Measurements from ENCODE around the gene PAK4. TPM values are rescaled to one million over a fixed set of nuclear protein-coding genes. Genes with fewer than 3 reads are reported as not detected.

PAK4 gene
- polyA plus RNA-seq, 6 donors from 2014 or later, result 0.09 to 2.6 (median 1.7) TPM

DNA sequence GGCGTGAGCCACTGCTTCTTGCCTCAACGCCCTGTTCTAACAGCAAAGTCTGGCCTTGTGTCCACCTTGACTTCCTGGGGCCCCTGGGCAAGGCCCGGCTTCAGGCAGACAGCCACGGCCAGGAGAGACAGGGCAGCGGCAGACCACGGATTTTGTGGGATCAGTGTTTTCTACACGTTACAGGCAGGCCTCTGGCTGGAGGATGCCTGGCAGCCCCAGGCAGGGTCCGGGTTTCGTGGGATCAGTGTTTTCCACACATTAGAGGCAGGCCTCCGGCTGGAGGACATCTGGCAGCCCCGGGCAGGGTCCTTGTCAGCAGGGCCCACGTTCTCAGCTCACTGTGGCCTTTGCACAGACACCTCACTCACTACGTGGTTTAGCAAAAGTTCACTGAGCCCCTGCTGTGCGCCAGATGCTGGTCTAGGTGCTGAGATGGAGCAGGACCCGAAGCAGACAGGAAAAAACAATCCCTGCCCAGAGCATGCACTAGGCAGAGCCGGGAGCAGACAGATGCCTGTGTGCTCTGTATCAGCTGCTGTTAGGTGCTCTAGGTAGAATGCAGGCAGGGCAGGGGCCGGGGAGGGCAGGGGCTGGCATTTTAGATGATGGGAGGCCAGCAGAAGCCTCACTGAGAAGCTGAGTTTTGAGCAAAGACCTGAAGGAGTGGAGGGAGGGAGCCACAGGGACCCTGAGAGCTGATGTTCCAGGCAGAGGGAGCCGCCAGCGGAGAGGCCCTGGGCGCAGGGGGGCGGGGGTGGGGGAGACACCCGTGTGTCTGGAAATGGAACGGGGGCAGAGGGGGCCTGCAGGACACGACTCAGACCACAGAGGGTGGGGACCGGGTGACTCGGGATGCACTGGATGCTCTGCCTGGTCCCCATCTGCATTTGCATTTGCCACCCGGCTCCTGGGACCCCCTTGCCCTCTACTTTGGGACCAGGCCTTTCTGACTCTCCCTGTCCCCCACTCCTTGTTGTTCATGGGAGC is 46.2 kb downstream of the PAK4 start:
- Mint-ChIP-seq H3K9me3 (no peaks in the 10 kb centered on the region), H3K4me3 (no peak overlapping the region), H3K4me1 (peaks cover 0 to 3% (median 0%) of the 10 kb centered on the region in 3 donors), H3K27me3 (no peaks in the 10 kb centered on the region), H3K27ac (no peak overlapping the region), H3K36me3 (peaks cover 5 to 16% of the 10 kb centered on the region in 2 donors)
- no peak for ATAC-seq (ENCODE audit: low read depth in 2 of 2)
- no peak for DNase-seq

GRCh38 chr19:39172700-39173501 is 47.3 kb downstream of the PAK4 start:
- Mint-ChIP-seq H3K27ac (peak overlapping the region in 1 of 6 donors; percentile 31), H3K9me3 (no peaks in the 10 kb centered on the region), H3K4me1 (peaks cover 0 to 3% (median 0%) of the 10 kb centered on the region in 3 donors), H3K36me3 (peaks cover 5 to 23% of the 10 kb centered on the region in 2 donors), H3K27me3 (no peaks in the 10 kb centered on the region), H3K4me3 (no peak overlapping the region)
- no peak for ATAC-seq (ENCODE audit: low read depth in 2 of 2)
- DNase-seq, result no peak

- H3K4me1 Mint-ChIP-seq, result peaks cover 0 to 3% (median 0%) of the 10 kb centered on the region in 3 donors
- ATAC-seq (ENCODE audit: low read depth in 2 of 2) (no peak), DNase-seq (no peak)
- H3K27me3 Mint-ChIP-seq, result no peaks in the 10 kb centered on the region
- H3K9me3 Mint-ChIP-seq, result no peaks in the 10 kb centered on the region
- peak overlapping the region in 1 of 6 donors; percentile 31 for H3K27ac Mint-ChIP-seq
- H3K36me3 Mint-ChIP-seq, result peaks cover 5 to 22% of the 10 kb centered on the region in 2 donors
- H3K4me3 Mint-ChIP-seq, result no peak overlapping the region
These were observed 48.0 kb downstream of the PAK4 start for GRCh38 chr19:39173502-39173991.

DNA sequence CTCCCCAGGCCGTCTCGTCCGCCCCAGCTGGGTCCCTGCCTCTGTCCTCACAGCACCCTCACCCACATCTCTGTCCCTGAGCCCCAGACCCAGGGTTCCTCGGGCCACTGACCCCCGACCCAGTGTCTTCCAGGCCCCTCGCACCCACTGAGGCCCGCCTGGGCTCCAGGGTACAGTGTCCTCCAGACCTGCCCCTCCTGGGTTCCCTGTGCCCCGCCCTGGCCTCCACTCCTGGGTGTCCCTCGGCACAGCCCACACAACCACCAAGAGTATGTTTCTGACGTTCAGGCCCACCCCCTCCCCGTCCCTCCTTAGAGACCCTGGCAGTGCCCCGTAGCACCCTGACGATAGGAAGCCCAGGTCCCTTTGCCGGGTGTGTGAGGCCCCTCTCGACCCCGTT is 48.6 kb downstream of the PAK4 start:
- DNase-seq (no peak), ATAC-seq (ENCODE audit: low read depth in 2 of 2) (no peak)
- no peaks in the 10 kb centered on the region for H3K27me3 Mint-ChIP-seq
- peaks cover 0 to 6% (median 0%) of the 10 kb centered on the region in 3 donors for H3K4me1 Mint-ChIP-seq
- no peak overlapping the region for H3K27ac Mint-ChIP-seq
- H3K9me3 Mint-ChIP-seq, result no peaks in the 10 kb centered on the region
- H3K36me3 Mint-ChIP-seq, result peaks cover 5 to 16% of the 10 kb centered on the region in 2 donors
- no peak overlapping the region for H3K4me3 Mint-ChIP-seq

DNA sequence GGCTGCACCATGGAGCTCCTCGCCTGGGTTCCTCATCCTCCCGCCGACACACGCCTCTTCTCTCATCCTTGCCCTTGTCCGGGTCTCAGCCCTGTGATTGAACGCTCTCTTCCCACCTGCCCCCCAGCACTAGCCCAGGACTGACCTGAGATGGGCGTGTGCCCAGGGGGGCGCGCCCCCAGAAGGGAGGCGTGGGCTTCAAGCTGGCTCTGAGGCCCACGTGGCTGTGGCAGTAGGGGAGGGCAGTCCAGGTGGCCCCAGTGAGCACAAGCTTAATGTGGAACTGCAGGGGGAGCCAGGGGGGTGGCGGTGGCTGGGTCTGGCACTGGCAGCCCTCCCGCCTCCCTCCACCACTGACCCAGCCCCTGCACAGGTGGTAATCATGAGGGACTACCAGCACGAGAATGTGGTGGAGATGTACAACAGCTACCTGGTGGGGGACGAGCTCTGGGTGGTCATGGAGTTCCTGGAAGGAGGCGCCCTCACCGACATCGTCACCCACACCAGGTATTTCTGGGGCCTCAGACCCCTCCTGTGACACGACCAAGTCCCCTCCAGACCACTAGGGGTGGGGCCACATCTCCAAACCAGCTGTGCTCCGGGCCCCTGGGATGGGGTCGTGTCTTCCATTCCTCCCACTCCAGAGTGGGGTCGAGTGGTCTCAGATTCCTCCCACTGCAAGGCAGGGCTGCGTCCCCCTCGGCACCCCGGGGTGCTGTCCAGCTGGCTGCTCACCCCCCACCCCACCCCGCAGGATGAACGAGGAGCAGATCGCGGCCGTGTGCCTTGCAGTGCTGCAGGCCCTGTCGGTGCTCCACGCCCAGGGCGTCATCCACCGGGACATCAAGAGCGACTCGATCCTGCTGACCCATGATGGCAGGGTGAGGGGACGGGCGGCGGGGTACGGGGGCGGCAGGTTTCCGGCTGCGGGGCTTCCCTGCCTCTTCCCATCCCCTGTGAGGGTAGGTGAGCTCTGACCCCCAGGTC is 49.3 kb downstream of the PAK4 start:
- H3K36me3 Mint-ChIP-seq, result peaks cover 5 to 14% of the 10 kb centered on the region in 2 donors
- peaks cover 0 to 6% (median 0%) of the 10 kb centered on the region in 3 donors for H3K4me1 Mint-ChIP-seq
- DNase-seq (no peak), ATAC-seq (ENCODE audit: low read depth in 2 of 2) (no peak)
- H3K27ac Mint-ChIP-seq, result peak overlapping the region in 1 of 6 donors; percentile 77
- H3K27me3 Mint-ChIP-seq, result no peaks in the 10 kb centered on the region
- no peak overlapping the region for H3K4me3 Mint-ChIP-seq
- no peaks in the 10 kb centered on the region for H3K9me3 Mint-ChIP-seq

- H3K27ac Mint-ChIP-seq, result no peak overlapping the region
- H3K9me3 Mint-ChIP-seq, result no peaks in the 10 kb centered on the region
- H3K27me3 Mint-ChIP-seq, result no peaks in the 10 kb centered on the region
- peaks cover 5 to 14% of the 10 kb centered on the region in 2 donors for H3K36me3 Mint-ChIP-seq
- no peak for DNase-seq
- no peak for ATAC-seq (ENCODE audit: low read depth in 2 of 2)
- H3K4me3 Mint-ChIP-seq, result no peak overlapping the region
- H3K4me1 Mint-ChIP-seq, result peaks cover 0 to 6% (median 0%) of the 10 kb centered on the region in 3 donors
These were observed 50.0 kb downstream of the PAK4 start for GRCh38 chr19:39175564-39175963.

DNA sequence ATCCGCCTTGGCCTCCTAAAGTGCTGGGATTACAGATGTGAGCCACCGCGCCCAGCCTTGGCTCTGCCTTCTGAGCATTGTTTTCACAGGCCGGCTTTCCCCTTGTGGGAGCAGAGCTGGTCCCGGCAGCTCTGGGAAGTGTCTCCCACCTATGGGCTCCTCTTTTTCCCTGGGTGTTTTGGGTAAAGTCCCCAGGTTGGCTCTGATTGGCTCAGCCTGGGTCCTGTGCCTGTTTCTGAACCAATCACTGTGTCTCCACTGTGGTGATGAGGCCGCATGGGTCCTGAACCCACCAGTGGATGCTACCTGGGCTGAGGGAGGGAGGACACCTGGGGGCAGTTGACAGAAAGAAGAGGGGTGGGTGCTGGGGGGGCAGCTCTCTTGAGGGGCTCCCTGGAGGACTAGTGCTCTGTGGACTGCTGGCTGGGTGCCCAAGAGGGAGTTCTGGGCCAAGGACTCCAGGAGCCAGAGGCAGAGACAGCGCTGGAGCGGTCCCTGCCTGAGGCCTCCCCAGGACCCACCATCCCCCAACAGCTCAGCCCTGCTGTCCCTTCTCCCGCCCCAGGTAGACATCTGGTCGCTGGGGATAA is 51.6 kb downstream of the PAK4 start:
- Mint-ChIP-seq H3K27me3 (no peaks in the 10 kb centered on the region), H3K4me1 (peaks cover 0 to 6% (median 0%) of the 10 kb centered on the region in 3 donors), H3K27ac (no peak overlapping the region), H3K4me3 (peak overlapping the region in 1 of 8 donors; percentile 52), H3K9me3 (no peaks in the 10 kb centered on the region), H3K36me3 (peaks cover 5 to 14% of the 10 kb centered on the region in 2 donors)
- ATAC-seq (ENCODE audit: low read depth in 2 of 2) (no peak), DNase-seq (no peak)

- H3K36me3 Mint-ChIP-seq, result peaks cover 5 to 14% of the 10 kb centered on the region in 2 donors
- ATAC-seq (ENCODE audit: low read depth in 2 of 2) (no peak), DNase-seq (no peak)
- no peak overlapping the region for H3K4me3 Mint-ChIP-seq
- no peaks in the 10 kb centered on the region for H3K9me3 Mint-ChIP-seq
- no peaks in the 10 kb centered on the region for H3K27me3 Mint-ChIP-seq
- H3K27ac Mint-ChIP-seq, result no peak overlapping the region
- peaks cover 0 to 6% (median 0%) of the 10 kb centered on the region in 3 donors for H3K4me1 Mint-ChIP-seq
These were observed 52.1 kb downstream of the PAK4 start for GRCh38 chr19:39177736-39178135.

DNA sequence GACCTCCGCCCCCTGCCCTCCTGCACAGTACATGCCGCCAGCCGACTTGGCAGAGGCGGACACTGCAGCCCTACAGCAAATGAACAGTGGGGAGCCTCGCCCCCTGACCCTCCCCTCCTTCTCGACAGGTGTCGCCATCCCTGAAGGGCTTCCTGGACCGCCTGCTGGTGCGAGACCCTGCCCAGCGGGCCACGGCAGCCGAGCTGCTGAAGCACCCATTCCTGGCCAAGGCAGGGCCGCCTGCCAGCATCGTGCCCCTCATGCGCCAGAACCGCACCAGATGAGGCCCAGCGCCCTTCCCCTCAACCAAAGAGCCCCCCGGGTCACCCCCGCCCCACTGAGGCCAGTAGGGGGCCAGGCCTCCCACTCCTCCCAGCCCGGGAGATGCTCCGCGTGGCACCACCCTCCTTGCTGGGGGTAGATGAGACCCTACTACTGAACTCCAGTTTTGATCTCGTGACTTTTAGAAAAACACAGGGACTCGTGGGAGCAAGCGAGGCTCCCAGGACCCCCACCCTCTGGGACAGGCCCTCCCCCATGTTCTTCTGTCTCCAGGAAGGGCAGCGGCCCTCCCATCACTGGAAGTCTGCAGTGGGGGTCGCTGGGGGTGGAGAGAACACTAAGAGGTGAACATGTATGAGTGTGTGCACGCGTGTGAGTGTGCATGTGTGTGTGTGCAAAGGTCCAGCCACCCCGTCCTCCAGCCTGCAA is 52.9 kb downstream of the PAK4 start:
- no peak for DNase-seq
- no peak for ATAC-seq (ENCODE audit: low read depth in 2 of 2)
- Mint-ChIP-seq H3K27ac (no peak overlapping the region), H3K36me3 (peaks cover 5 to 14% of the 10 kb centered on the region in 2 donors), H3K4me1 (peaks cover 0 to 6% (median 0%) of the 10 kb centered on the region in 3 donors), H3K27me3 (no peaks in the 10 kb centered on the region), H3K4me3 (peak overlapping the region in 1 of 8 donors; percentile 9), H3K9me3 (no peaks in the 10 kb centered on the region)

DNA sequence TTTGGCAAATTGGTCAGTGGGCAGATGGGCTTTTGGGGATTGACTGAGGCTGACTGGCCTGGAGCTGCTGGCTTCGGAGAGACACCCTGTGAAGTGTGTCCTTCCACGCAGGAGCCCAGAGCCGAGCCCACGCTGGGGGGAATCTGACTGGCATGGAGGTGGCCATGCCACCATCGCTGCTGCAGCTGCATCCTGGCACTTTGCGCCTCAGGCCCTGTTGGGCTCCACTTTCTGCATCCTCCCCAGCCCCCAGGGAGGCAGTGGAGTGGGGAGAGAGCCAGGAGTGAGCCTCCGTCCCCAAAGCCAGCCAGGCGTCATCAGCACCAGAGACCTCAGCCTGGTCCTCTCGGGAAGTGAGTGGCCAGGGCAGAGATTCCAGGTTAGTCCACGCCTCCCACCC is 54.2 kb downstream of the PAK4 start:
- Mint-ChIP-seq H3K9me3 (no peaks in the 10 kb centered on the region), H3K36me3 (peaks cover 5 to 14% of the 10 kb centered on the region in 2 donors), H3K27me3 (no peaks in the 10 kb centered on the region), H3K27ac (no peak overlapping the region), H3K4me3 (no peak overlapping the region), H3K4me1 (peaks cover 0 to 6% (median 0%) of the 10 kb centered on the region in 3 donors)
- no peak for ATAC-seq (ENCODE audit: low read depth in 2 of 2)
- DNase-seq, result no peak

DNA sequence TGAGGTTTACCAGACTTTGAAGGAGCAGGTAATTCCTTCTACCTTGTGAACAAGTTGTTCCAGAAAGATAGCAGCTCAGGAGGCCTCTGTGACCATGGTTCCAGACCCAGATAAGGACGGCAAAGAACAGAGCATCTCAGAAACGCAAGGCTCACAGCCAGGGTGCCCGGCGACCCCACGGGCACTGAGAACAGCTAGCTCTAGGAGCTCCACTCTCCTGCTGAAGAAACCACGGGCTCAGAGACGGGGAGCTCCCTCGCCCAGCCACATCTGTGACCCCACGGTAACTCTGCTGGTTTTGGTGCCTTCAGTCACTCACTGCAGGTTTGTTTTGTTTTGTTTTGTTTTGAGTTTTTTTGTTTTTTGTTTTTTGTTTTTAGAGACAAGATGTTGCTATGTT is 55.2 kb downstream of the PAK4 start:
- no peaks in the 10 kb centered on the region for H3K27me3 Mint-ChIP-seq
- DNase-seq, result no peak
- no peak overlapping the region for H3K4me3 Mint-ChIP-seq
- ATAC-seq (ENCODE audit: low read depth in 2 of 2), result no peak
- H3K27ac Mint-ChIP-seq, result no peak overlapping the region
- H3K4me1 Mint-ChIP-seq, result peaks cover 0 to 4% (median 0%) of the 10 kb centered on the region in 3 donors
- no peaks in the 10 kb centered on the region for H3K9me3 Mint-ChIP-seq
- H3K36me3 Mint-ChIP-seq, result peaks cover 3 to 11% of the 10 kb centered on the region in 2 donors
